Measurements from ENCODE around the gene GRID1.

GRCh38 chr10:86336341-86336740, 30.3 kb downstream of the GRID1 start:
- TF ChIP-seq ZNF274 (IDR thresholded peaks at IDR 0.05; ENCODE audit: low read depth, low read length): no peak
- no peak for TF ChIP-seq SUZ12 (IDR thresholded peaks at IDR 0.05; ENCODE audit: extremely low read depth, insufficient read depth, insufficient read length)
